A549 treated with AZD2906 at 1 μM for 4 hours (cell line): ENCODE data around the gene CTSG. TPM values are rescaled to one million over a fixed set of nuclear protein-coding genes. Genes with fewer than 3 reads are reported as not detected.

ENCODE experiments used
- total RNA-seq: library from RNA; stranded (reverse); fragments of 200-300 nt; extraction: Qiagen RNA extraction; gene quantifications from 5 replicates; pipeline ENCODE4 v1.2.3, GENCODE V29; 2022

The CTSG gene
- not detected in 5 replicates for total RNA-seq

DNA sequence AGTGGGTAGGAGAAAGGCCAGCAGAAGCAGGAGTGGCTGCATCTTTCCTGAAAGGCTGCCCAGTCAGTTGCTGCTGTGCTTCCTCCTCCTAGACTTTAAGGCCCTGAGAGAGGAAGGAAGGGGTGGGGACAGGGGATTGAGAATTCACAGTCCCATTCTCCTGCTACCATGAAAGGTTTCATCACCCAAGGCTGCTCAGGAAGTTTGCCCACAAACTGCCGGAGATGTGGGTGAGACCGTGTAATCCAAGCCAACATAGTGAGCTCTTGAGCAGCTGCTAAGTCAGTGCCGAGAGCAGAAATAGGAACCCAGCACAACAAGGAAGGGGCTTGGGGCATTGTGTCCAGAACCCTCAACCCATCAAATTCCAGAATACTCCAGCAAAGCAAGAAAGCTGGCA is at the start of gene CTSG:
TSS of gene CTSG (minus strand) at position 69 of the 400 bp plus-strand sequence. CDS start at position 42, 27 bp downstream.

GRCh38 chr14:24609655-24610344 is 33.8 kb upstream of the CTSG start, which contains the start of gene GZMH:
GZMH (minus strand) TSS chr14:24609685; CDS start chr14:24609613, 72 bp downstream.

Other genes starting within 250 kb of the CTSG start
- gene ADCY4, start 241.2 kb downstream of the CTSG start, total RNA-seq, result not detected in 5 replicates
- gene RIPK3, start 236.3 kb downstream of the CTSG start, total RNA-seq, result not detected in 5 replicates
- gene NFATC4, start 208.1 kb downstream of the CTSG start, total RNA-seq, result 0.05 to 0.31 TPM (median 0.07 TPM) in 5 replicates
- gene NYNRIN, start 177.2 kb downstream of the CTSG start, total RNA-seq, result 0.31 to 0.44 TPM (median 0.41 TPM) in 5 replicates
- gene CBLN3, start 146.6 kb downstream of the CTSG start, total RNA-seq, result 1.0 to 1.7 TPM (median 1.3 TPM) in 5 replicates
- 22.8 to 28.3 TPM (median 24.8 TPM) in 5 replicates for gene KHNYN, start 146.3 kb downstream of the CTSG start, total RNA-seq
- gene SDR39U1, start 133.5 kb downstream of the CTSG start, total RNA-seq, result 40.2 to 54.8 TPM (median 51.8 TPM) in 5 replicates
- not detected in 5 replicates for gene CMA1, start 68.0 kb downstream of the CTSG start, total RNA-seq
- not detected in 5 replicates for gene GZMH, start 33.4 kb upstream of the CTSG start, total RNA-seq
- not detected in 5 replicates for gene GZMB, start 57.9 kb upstream of the CTSG start, total RNA-seq